Measurements from ENCODE around the gene GFRAL. TPM values are rescaled to one million over a fixed set of nuclear protein-coding genes. Genes with fewer than 3 reads are reported as not detected.

The GFRAL gene
- total RNA-seq, 4 donors from 2014 or later: not detected

DNA sequence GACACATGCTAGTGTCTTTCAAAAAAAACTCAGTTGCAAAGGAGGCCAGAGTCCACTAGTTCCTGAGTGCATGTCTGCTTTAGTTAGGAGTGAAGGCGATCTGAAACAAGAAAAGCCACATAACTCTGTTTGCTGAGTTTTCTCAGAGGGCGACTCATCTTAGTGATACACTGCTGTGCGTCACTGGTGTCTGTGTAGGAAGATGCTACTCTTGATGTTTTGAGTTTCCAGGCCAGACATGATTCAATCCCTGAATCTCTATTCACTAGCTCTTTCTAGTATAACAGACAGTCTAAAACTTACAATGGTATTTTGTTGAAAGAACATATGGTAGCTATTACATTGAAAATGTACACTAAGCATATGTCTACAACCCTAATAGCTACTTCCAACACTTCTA lies 60.9 kb downstream of the GFRAL start:
- Histone ChIP-seq H3K4me3 (no peak overlapping the region), H3K9me3 (no peaks in the 10 kb centered on the region), H3K27ac (no peak overlapping the region), H3K27me3 (no peaks in the 10 kb centered on the region), H3K36me3 (no peaks in the 10 kb centered on the region), H3K4me1 (no peaks in the 10 kb centered on the region)
- no peak for DNase-seq
- intact Hi-C loops (cut with DNase I; ENCODE audit: low total_unique reads): no loop called here
- TF ChIP-seq POLR2A (IDR thresholded peaks at IDR 0.05): no peak
- TF ChIP-seq, protein P1, sequence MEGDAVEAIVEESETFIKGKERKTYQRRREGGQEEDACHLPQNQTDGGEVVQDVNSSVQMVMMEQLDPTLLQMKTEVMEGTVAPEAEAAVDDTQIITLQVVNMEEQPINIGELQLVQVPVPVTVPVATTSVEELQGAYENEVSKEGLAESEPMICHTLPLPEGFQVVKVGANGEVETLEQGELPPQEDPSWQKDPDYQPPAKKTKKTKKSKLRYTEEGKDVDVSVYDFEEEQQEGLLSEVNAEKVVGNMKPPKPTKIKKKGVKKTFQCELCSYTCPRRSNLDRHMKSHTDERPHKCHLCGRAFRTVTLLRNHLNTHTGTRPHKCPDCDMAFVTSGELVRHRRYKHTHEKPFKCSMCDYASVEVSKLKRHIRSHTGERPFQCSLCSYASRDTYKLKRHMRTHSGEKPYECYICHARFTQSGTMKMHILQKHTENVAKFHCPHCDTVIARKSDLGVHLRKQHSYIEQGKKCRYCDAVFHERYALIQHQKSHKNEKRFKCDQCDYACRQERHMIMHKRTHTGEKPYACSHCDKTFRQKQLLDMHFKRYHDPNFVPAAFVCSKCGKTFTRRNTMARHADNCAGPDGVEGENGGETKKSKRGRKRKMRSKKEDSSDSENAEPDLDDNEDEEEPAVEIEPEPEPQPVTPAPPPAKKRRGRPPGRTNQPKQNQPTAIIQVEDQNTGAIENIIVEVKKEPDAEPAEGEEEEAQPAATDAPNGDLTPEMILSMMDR (IDR thresholded peaks at IDR 0.05): no peak

DNA sequence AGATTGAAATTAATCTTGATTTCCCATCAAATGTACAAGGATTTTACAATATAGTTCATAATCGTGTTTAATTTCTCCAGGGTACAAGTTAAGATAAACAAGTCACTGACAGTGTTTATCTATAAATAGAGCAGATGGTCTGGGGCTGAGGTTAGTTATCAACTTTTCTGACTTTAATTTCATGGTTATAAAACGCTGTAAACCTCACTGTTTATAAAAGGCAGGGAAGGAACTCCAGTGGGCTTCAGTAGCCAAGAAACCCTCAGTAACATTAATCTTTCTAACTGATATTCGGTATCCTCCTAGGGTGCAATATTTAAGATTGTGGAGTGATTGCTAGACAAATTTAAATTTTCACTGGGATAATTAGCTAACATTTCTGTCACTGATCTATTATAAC lies 68.6 kb downstream of the GFRAL start:
- Histone ChIP-seq H3K9me3 (no peaks in the 10 kb centered on the region), H3K36me3 (no peaks in the 10 kb centered on the region), H3K4me3 (no peak overlapping the region), H3K27ac (no peak overlapping the region), H3K27me3 (no peaks in the 10 kb centered on the region), H3K4me1 (no peaks in the 10 kb centered on the region)
- intact Hi-C loops (cut with DNase I; ENCODE audit: low total_unique reads): no loop called here
- DNase-seq: no peak
- no peak for TF ChIP-seq POLR2A (IDR thresholded peaks at IDR 0.05)
- TF ChIP-seq, protein P1 (IDR thresholded peaks at IDR 0.05): no peak

DNA sequence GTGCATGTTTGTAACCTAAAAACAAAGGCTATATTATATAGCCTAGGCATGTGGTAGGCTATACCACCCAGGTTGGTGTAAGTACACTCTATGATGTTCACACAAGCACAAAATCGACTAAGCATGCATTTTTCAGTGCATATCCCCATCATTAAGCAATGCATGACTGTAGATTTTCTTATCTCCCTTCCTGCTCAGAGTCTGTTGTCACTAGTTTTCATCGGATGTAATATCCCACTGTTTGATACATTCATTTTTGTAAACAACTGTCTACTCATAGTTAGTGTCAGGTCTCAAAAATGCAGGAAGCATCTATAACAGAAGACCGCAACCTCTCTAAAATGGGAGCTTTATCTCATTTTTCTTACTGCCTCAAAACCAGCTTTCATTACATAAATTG lies 70.7 kb downstream of the GFRAL start:
- TF ChIP-seq, protein P1 (IDR thresholded peaks at IDR 0.05): no peak
- TF ChIP-seq POLR2A (IDR thresholded peaks at IDR 0.05): no peak
- intact Hi-C loops (cut with DNase I; ENCODE audit: low total_unique reads): no loop called here

DNA sequence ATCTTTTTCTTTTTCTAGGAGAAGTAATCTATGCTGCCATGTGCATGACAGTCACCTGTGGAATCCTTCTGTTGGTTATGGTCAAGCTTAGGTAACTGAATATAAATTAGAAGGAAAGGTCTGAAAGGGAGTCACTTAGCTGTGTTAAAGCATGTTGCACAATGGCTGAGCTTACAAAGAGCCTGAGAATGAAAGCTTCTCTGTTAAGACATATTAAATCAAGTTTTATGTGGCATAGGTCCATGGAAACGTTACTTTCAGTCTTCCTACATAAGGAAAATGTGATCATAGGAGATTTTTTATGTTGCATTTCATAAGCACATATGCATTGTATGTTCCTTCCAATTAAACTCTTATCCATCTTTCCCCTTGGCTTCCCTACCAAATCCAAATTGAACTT lies 72.1 kb downstream of the GFRAL start:
- intact Hi-C loops (cut with DNase I; ENCODE audit: low total_unique reads): no loop called here
- H3K9me3 ChIP-seq: no peaks in the 10 kb centered on the region
- H3K4me3 ChIP-seq: no peak overlapping the region
- TF ChIP-seq, protein P1 (IDR thresholded peaks at IDR 0.05): no peak
- TF ChIP-seq POLR2A (IDR thresholded peaks at IDR 0.05): no peak
- H3K36me3 ChIP-seq: no peaks in the 10 kb centered on the region
- H3K27me3 ChIP-seq: no peaks in the 10 kb centered on the region
- H3K27ac ChIP-seq: no peak overlapping the region
- no peak for DNase-seq
- no peaks in the 10 kb centered on the region for H3K4me1 ChIP-seq

More for the DNA sequence above, 70.7 kb downstream of the GFRAL start:
- Histone ChIP-seq H3K27me3 (no peaks in the 10 kb centered on the region), H3K4me3 (no peak overlapping the region), H3K27ac (no peak overlapping the region), H3K9me3 (no peaks in the 10 kb centered on the region), H3K36me3 (no peaks in the 10 kb centered on the region), H3K4me1 (no peaks in the 10 kb centered on the region)
- no peak for DNase-seq

DNA sequence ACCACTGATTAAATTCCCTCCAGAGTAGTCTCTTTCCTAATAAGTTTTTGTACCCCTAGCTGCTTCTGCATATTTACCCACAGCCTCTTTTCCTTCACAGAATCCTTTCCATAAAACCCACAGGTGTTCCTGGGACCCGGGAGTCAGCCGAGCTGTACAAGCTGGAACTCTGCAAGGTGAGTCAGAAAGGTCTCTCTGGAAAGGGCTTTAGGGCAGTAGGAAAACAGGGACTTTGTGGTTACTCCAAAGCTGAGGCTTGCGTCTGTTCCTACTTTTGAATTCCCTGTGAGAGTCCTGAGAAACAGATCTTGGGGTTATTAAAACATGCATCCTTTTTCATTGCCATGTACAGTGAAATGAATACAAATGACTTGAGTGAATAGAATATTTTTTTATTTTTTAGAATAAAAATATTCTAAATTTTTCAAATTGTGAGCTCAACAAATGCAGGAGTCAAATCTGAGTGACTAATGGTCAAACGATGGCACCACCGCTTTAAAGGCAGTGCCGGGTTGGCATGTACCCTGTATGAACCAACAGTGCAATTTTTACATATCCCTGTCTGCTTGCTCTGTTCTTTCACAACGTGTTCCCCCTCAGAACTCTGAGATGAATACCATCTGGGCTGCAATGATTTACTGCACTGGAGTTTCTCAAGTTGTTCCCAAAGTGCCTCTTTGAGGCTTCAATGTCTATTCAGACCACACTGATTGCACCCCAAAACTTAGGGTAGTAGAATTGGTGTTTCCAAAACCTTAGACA lies 78.4 kb downstream of the GFRAL start:
- Histone ChIP-seq H3K4me3 (no peak overlapping the region), H3K36me3 (no peaks in the 10 kb centered on the region), H3K27ac (no peak overlapping the region), H3K4me1 (no peaks in the 10 kb centered on the region), H3K27me3 (no peaks in the 10 kb centered on the region), H3K9me3 (no peaks in the 10 kb centered on the region)
- no peak for DNase-seq
- no peak for TF ChIP-seq POLR2A (IDR thresholded peaks at IDR 0.05)
- TF ChIP-seq, protein P1 (IDR thresholded peaks at IDR 0.05): no peak
- intact Hi-C loops (cut with DNase I; ENCODE audit: low total_unique reads): no loop called here
